Ishikawa (cell line): Measurements from ENCODE around the gene CIZ1.

Experiments
- CEBPB ChIP-seq: IDR thresholded peaks from 2 replicates; pipeline ENCODE4 v1.6.1; 2012
- CREB1 ChIP-seq: IDR thresholded peaks from 2 replicates; pipeline ENCODE4 v1.6.1; 2012; ENCODE audit warnings: low read depth
- EGR1 ChIP-seq: IDR thresholded peaks from 2 replicates; pipeline ENCODE4 v1.6.1; 2012
- EP300 ChIP-seq: IDR thresholded peaks from 2 replicates; pipeline ENCODE4 v1.6.1; 2012; ENCODE audit warnings: borderline replicate concordance
- FOXM1 ChIP-seq: IDR thresholded peaks from 2 replicates; pipeline ENCODE4 v1.6.1; 2012; ENCODE audit warnings: low read depth, borderline replicate concordance
- NFIC ChIP-seq: IDR thresholded peaks from 2 replicates; pipeline ENCODE4 v1.6.1; 2012
- RAD21 ChIP-seq: IDR thresholded peaks from 2 replicates; pipeline ENCODE4 v1.6.1; 2012; ENCODE audit warnings: low read depth
- REST ChIP-seq: IDR thresholded peaks from 2 replicates; pipeline ENCODE4 v1.6.1; 2012; ENCODE audit warnings: low read depth, mild to moderate bottlenecking
- TAF1 ChIP-seq: IDR thresholded peaks from 2 replicates; pipeline ENCODE4 v1.6.1; 2012; ENCODE audit warnings: low read depth, mild to moderate bottlenecking
- TCF12 ChIP-seq: IDR thresholded peaks from 2 replicates; pipeline ENCODE4 v1.6.1; 2012; ENCODE audit warnings: low read depth
- TEAD4 ChIP-seq: IDR thresholded peaks from 2 replicates; pipeline ENCODE4 v1.6.1; 2012
- USF1 ChIP-seq: IDR thresholded peaks from 2 replicates; pipeline ENCODE4 v1.6.1; 2012
- YY1 ChIP-seq: IDR thresholded peaks from 2 replicates; pipeline ENCODE4 v1.6.1; 2012; ENCODE audit warnings: low read depth
- ZBTB7A ChIP-seq: IDR thresholded peaks from 2 replicates; pipeline ENCODE4 v1.6.1; 2012; ENCODE audit warnings: low read depth
- TF ChIP-seq, protein P1 (sequence below): IDR thresholded peaks from 2 replicates; pipeline ENCODE4 v1.6.1; 2012

The CIZ1 gene

DNA sequence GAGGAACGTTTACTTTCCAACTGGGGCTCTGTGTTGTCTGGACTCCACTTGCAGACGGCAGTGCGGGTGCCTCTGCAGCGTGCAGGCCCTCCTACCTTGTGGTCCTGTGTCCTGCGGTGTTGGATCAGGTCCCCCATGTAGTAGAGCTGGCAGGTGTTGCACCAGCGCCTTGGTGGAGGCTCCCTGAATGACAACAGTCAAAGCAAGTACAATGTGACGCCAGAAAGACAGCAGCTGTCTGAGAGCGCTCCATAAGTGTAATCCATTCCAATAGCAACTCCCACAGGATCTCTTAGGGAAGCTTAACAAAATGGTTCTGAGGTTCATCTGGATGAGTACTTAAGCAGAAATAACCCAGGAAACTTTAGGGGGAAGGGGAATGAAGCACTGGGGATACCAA is 21.4 kb downstream of the CIZ1 start:
- TF ChIP-seq CREB1 (no peak), CEBPB (no peak), YY1 (no peak)

GRCh38 chr9:128169492-128169891 is 21.9 kb downstream of the CIZ1 start:
- no peak for TF ChIP-seq NFIC
- TF ChIP-seq CEBPB: no peak
- TF ChIP-seq TAF1: no peak
- TF ChIP-seq FOXM1: no peak
- TF ChIP-seq ZBTB7A: no peak
- no peak for TF ChIP-seq TEAD4
- TF ChIP-seq REST: no peak
- no peak for TF ChIP-seq TCF12
- no peak for TF ChIP-seq RAD21

DNA sequence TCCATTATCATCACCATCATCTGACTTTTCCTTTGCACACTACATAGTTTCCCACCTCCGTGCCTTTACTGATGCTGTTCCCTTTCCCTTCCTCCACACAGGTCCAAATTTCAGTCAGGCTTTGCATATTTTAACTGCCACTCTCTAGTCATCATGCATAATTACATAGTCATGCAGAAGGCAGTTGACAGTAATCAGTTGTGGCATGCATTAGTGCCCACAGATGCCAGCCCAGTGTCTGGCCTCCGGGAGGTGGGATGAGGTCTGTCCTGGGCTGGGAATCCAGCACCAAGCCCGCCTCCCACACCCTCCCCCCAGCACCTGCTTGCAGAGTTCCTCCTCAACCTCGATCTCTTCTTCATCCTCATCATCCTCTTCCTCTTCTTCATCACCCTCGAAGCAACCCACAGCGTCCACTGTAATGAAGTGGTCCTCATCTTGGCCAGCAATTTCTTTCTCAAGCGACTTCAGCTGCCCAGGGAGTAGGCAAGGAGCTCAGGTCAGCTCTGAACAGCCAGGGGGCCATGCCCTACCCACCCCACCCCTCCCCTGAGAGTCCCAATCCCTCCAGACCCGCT is 22.6 kb downstream of the CIZ1 start:
- TF ChIP-seq CEBPB (no peak), TCF12 (no peak), EP300 (no peak), REST (no peak), RAD21 (no peak), FOXM1 (no peak), USF1 (no peak), YY1 (no peak), NFIC (no peak), TEAD4 (no peak), CREB1 (no peak), TAF1 (no peak), ZBTB7A (no peak), EGR1 (no peak)
- TF ChIP-seq, protein P1, sequence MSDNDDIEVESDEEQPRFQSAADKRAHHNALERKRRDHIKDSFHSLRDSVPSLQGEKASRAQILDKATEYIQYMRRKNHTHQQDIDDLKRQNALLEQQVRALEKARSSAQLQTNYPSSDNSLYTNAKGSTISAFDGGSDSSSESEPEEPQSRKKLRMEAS: no peak

- no peak for TF ChIP-seq EP300
- TF ChIP-seq YY1: no peak
- TF ChIP-seq TCF12: no peak
Measured at GRCh38 chr9:128167209-128167608, 24.2 kb downstream of the CIZ1 start.

- TF ChIP-seq CEBPB: no peak
Measured at GRCh38 chr9:128166169-128166568, 25.2 kb downstream of the CIZ1 start.

GRCh38 chr9:128164307-128164885 is 27.0 kb downstream of the CIZ1 start:
- TF ChIP-seq REST: no peak
- no peak for TF ChIP-seq RAD21
- no peak for TF ChIP-seq CEBPB
- no peak for TF ChIP-seq TAF1
- 0 out of 2 replicates have a peak, but pooled peaks have one; percentile 43 for TF ChIP-seq TEAD4
- TF ChIP-seq, protein P1: no peak
- no peak for TF ChIP-seq TCF12
